HG02588 (cell line): ENCODE results near the gene MAP2K6.

Experiments
- ATAC-seq: cut with Tn5 transposase; IDR thresholded peaks from one replicate; pipeline ENCODE4 v1.9.1; 2021; ENCODE audit warnings: mild to moderate bottlenecking, moderate library complexity; ENCODE audit not compliant: unreplicated experiment

The MAP2K6 gene

DNA sequence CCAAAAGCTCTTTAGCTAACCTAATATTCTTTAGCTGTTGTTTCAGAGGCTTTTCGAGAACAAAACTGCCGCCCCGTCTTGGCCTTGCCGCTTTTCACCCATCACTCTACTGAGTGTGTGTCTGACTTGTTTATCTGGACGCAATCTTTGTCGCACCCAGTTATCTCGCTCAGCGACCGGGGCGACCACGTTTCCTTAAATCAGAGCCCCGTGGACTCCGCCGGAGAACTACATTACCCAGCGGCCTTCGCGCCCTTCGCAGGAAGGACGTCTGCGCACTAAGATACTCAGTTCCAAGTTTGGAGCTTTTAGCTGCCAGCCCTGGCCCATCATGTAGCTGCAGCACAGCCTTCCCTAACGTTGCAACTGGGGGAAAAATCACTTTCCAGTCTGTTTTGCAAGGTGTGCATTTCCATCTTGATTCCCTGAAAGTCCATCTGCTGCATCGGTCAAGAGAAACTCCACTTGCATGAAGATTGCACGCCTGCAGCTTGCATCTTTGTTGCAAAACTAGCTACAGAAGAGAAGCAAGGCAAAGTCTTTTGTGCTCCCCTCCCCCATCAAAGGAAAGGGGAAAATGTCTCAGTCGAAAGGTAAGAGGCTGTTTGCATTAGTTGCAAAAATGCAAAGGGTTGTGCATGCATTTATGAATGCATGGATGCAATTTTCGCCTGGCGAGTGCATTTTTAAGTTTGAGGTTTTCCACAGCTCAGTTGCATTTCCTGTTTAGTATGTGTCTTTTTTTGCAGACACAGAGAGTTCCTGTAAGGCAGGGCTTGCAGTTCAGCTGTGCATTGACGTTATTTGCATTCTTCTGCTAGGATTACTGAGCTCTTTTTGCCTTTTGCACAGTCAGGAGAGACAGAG, at the start of gene MAP2K6:
MAP2K6 (plus strand) TSS at position 290 of the 867 bp plus-strand sequence; CDS start at position 578, 288 bp downstream.
- ATAC-seq, result peak; percentile 94

DNA sequence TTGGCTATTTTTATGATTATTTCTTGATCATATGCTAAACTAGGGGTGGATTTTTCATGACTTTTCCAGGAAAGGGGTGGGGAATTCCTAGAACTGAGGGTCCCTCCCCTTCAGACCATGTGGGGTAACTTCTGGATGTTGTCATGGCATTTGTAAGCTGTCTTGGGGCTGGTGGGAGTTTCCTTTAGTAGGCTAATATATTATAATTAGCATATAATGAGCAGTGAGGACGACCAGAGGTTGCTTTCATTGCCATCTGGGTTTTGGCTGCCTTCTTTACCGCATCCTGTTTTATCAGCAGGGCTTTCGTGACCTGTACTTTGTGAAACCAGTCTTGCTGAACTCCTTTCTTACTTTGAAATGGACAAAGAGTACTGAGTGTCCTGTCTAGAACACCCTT, 47.2 kb upstream of the MAP2K6 start:
- no peak for ATAC-seq

DNA sequence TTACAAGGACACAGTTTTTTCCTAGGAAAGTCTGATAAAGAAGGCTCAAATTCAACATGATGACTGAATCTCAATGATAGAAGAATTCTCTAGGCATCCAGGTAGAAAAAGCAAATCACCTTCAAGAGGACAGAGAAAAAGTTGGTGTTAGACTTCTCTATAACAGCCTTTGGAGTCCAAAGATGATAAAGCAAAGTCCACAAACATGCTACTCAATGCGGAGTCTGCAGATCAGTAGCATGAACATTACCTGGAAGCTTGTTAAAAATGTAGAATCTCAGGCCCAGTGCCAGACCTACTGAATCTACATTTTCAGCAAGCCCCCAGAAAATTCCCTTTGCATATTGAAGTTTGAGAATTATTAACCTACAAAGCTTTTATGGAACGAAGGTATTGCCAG, 41.4 kb upstream of the MAP2K6 start:
- ATAC-seq, result no peak

DNA sequence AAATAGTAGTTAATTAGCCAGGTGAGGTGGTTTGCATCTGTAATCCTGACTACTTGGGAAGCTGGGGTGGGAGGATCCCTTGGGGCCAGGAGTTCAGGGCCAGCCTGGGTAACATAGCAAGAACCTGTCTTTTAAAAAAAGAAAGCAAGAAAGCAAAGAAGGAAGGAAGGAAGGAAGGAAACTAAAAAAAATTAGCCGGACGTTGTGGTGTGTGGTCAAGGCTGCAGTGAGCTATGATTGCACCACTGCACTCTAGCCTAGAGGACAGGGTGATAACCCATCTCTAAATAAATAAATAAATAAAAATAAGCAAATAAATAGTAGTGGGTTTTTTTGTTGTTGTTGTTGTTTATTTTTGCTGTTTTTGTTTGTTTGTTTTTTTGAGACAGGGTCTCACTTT, 39.3 kb upstream of the MAP2K6 start:
- ATAC-seq, result no peak

DNA sequence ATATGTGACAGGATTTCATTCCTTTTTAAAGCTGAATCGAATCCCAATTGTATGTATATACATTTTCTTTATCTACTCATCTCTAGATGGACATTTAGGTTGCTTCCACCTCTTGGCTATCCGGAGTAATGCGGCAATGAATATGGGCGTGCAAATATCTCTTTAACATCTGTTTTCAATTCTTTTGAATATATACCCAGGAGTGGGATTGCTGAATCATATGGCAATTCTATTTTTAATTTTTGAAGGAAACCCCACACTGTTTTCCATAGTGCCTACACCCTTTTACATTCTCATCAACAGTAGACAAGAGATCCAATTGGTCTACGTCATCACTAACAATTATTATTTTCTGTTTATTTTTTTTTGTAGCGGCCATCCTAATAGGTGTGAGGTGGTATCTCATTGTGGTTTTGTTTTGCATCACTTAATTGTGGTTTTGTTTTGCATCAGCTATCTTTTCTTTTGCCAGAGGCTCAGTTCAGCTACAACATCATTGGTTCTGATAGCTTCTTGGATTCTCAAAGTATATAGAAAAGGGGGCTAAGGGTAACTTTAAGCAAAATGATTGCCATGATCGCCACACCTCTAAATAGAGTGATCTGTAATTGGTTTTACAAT, 25.6 kb upstream of the MAP2K6 start:
- ATAC-seq, result no peak

DNA sequence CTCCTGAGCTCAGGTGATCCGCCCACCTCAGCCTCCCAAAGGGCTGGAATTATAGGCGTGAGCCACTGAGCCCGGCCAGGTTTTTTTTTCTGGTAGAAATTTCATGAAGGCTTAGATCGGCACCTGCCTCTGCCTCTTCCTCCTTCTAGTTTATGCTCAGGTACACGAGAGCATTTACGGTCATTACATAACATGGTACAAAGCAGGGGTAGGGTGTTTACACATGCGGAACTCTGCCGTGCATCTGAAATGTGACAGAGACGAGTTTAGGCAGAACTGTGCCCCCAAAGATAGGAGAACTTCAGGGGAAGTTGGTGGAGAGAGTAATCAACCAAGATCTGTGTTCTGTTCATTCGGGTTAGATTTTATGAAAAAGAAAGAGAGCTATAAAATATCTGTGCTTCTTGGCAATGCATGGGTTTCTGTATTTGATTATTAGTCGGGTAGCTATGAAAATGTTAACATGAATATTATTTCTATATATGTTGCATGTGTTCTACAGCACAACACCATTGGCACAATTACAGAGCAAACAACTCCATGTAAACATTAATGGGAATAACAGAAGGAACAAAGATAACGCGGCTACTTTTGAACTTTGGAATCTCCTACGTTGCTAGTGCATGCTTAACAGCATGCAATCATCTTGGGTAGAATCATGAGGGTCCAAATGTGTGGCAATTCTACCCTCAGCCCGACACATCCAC, 23.5 kb upstream of the MAP2K6 start:
- no peak for ATAC-seq

DNA sequence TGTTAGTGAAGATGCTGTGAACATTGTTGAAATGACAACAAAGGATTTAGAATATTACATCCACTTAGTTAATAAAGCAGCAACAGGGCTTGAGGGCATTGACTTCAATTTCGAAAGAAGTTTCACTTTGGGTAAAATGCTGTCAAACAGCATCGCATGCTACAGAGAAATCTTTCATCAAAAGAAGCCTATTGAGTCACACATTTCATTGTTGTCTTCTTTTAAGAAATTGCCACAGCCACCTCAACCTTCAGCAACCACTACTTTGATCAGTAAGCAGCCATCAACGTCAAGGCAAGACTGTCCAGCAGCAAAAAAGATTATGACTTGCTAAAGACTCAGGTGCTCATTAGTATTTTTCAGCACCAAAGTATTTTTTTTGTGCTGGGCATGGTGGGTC, 13.2 kb upstream of the MAP2K6 start:
- no peak for ATAC-seq

DNA sequence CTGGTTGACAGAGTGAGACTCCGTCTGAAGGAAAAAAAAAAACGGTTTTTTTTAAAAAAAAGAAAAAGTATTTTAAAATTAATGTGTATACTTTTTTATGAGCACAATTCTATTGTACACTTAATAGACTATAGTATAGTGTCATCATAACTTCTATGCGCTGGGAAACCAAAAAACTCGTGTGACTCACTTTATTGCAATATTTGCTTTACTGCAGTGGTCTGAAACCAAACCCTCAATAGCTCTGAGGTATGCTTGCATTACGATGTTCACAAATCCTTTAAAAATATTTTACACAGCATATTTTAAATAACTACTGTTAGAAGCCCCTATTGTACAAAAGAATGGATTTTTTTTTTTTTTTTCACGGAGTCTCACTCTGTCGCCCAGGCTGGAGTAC, 12.4 kb upstream of the MAP2K6 start:
- no peak for ATAC-seq

DNA sequence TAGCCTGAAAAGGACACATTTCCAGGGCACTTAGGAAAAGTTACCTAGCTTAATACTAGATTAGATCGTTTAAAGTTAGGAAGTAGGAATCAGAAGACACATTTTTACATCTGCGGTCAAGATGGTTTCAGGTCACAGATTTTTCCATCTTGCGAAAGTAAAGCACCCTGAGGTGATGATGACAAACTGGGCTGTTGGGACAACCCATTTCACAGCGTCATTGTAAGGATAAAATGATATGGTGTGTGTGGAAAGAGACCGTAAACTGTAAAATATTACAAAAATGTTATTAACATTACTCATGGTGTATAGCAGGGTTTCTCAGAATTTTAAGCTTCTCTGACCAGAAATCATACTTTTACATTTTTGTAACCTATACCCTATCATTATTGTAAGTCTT, 10.1 kb upstream of the MAP2K6 start:
- ATAC-seq, result no peak

DNA sequence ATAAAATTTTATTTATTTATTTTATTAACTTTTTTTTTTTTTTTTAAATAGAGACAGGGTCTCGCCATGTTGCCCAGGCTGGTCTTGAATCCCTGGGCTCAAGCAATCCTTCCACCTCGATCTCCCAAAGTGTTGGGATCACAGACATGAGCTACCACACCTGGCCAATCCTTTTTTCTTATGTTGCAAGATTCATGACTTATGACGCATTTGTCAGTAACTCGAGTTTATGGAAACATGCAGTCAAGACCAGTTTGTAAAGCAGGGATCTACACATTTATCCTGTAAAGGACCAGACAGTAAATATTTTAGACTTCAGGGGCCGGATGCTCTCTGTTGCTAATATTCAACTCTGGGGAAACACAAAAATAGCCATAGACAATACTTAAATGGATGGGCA, 9.4 kb upstream of the MAP2K6 start:
- ATAC-seq, result no peak

DNA sequence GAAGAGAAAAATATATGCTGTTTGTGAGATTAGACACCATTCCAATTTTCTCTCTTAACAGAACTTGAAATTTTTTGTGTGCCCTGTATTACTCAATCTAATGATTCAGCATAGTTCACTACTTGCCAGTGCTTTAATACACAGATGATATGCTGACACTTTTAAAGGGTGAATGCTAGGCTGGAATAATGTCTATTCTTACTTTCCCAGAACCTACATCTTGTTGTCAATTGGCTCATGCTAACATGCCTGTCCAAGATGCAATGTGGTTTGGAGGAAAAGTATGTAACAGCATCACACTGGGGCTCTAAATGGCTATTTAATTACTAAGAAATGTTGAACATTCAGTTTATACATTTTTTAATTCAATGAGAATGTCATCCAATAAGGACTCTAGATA, 7.6 kb upstream of the MAP2K6 start:
- no peak for ATAC-seq

DNA sequence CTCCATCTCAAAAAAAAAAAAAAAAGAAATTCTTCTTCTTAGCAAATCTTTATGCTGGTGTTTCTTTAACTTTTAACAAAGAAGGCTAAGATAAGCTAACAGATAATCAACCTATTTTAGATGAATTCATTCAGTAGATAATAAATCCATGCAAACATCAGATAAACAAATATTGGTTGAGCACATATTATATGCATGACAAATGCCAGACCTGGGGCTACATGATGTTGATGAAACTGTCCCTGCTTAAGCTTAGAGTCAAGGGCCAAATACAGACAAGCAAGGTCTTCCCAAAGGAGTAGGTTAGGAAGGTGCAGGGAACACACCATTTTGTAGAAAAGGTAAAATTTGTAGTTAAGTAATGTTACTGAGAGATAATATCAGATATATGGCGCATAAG, 6.7 kb upstream of the MAP2K6 start:
- ATAC-seq, result no peak

DNA sequence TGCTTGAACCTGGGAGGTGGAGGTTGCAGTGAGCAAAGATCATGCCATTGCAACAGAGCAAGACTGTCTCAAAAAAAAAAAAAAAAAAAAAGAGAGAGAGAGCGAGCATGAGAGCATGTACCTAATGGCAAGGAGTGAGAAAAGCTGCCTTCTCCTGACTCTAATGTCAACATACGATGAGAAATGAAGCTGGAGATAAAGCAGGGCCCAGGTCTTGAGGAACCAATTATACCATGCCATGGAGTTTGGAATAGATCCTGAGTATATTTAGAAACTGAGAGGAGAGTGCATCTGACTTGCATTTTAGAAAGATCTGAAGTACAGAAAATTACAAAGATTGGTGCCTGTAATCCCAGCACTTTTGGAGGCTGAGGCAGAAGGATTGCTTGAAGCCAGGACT, 3.8 kb upstream of the MAP2K6 start:
- ATAC-seq, result no peak

DNA sequence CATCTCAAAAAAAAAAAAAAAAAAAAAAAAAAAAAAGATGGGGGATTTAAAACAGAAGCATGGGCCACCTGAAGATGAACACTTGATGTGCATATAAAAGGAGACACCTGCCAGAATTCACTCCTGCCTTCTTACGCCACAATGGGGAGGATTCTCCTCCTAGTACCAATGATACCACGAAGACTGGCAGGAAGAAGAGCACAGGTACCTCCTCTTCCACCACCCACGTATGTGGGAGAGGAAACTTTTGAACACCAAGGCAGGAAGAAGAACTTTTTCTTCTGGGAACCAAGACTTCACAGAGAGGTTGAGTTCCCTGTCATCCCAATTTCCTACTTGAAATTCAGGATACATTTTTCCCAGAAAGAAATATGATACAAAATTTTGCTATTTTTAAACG, 2.7 kb upstream of the MAP2K6 start:
- no peak for ATAC-seq

DNA sequence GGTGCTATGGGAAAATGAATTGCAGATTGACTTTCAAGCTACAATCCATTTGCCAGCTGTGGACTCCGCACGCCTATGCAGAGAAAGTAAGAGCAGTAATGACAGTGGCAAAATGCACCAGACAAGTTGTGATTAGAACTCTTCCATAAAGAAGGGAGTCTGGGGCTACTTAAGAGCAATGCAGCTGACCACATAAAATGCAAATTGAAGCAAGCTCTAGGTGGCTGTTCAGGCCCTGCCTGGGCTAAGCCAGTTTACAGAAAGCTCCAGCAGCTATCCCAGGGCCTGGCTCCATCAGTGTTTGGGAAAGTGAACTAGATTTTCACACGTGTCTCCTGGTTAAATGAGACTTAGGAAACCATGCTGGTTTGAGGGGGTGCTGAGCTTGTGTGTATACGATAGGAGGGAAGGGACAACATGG, 2.2 kb upstream of the MAP2K6 start:
- no peak for ATAC-seq

DNA sequence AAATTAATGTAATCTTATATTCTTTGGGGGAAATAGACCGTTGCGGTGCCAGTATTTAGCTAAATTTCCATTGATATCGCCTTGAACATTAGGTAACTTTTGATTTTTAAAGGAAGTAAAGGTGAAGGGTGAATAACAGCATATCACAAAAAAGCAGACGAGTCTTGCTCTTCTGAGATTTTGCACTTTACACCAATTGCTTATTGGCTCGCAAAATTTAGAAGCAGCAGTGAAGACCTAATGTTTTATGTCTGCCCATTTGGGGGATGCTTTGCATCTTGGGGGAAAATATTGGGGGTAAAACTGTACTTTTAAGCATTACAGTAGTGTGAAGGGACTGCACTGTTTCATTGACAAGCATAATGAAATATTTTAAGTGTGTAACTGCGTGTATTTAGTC, 934 bp downstream of the MAP2K6 start:
- no peak for ATAC-seq

DNA sequence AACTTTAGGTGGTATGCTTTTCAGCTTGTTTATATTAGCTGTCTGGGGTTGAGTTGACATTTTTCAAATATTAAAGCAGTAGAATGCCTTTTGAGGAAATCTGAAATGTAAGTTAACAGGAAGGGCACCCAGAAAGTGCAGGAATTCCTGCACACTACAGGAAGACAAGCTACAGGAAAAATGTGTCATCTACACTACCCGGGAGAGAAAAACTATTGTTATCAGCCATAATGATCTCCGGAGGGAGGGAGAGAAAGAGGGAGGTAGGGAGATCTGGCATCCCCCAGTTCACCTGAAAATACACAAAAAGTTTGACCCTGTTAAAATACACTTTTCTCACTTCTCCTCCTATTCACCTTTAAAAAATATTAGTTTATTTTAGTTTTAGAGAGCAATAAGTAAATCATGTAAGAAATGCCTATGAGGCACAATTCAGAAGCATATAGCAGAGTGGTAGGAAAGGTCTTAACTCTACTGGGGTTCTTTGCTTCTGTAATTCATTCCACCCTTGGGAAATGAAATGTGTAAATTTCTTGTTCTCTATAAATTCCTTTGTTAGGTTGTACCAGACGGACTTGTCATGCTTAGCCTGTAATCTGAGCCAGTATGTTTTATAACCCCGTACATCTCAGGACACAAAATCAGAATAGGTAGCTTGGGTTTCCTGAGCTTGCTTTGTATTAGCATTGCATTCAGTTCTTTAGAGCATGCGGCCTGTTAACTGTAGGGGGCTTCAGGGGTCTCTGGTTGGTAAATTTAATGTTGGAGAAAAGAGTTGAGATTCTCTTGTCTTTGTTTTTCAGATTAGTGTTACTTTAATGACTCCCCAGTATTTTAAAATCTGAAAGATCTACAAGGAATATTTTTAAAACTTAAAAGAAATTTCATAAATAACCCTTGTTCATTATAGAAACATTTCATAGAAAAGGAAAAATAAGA, 3.3 kb downstream of the MAP2K6 start:
- ATAC-seq, result no peak

DNA sequence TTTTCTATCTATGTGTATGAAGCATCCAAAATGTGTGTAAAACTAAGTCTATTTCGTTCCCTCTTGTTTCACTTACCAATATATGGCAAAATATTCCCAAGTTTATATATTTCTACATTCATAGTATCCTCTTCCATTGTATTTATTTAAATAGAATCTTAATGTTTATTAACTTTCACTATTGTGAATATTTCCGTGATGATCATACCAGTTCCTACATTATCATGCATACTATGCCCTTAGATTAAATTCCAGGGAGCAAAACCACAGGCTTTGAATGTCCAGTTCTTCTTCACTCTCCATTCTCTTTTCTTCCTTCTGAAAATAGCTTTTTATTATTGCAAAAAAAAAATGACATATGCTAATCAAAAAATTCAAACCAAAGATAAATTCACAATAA, 4.0 kb downstream of the MAP2K6 start:
- ATAC-seq, result no peak

DNA sequence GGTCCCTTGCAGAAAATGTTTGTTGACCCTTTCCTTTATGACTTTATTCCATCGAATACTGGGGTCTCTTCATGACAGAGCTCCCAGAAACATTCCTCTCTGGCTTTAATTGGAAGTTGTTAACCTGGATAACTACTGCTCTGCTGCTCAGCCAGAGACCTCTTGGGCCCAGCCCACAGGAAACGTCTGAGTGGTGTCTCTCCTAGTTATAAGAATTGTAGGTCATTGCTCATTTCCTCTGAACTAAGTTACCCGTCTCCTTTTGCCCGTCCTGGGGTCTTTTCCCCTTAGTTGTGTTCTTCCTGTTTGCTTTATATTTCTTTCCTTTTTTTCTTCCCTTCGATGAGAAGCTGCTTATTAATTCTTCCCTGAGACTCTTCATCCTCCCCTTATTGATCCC, 9.0 kb downstream of the MAP2K6 start:
- ATAC-seq, result no peak

DNA sequence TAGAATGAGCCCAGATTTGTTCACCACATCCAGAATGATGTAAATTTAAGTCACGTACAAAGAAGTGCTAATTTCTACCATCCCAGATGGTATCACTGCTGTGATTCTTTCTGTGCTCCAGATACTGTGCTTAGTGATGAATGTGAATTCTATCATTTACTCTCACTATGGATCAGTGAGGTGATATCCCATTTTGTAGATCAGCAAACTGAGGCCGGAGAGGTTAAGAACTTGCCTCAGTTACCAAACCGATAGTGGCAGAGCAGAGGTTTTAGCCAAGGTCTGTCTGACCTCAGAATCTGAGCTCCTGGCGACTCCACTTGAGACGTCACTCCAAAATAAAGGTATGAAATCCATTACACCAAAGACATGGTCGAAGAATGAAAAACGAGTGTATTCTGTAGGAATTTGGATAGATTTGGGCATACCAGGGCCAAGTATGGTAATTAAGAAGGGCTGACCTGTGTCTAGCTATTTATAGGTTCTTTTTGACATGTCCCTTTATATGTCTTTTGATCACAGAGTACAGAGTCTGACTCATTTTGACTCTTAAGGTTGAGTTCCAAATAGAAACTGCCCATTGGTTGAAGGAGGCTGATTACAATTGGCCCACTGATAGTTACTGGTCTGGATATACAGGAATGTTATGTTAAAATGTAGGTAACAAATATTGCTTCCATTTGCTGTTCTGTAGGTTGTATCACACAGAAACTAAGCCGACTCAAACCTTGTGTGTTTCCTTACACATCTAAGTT, 10.0 kb downstream of the MAP2K6 start:
- no peak for ATAC-seq
